Measurements from ENCODE around the gene ZBTB7C.
A peak's percentile ranks its signal among the peaks of the same experiment; 100 is the strongest.

The ZBTB7C gene

GRCh38 chr18:48418539-48419276 is 9.5 kb upstream of the ZBTB7C start:
- no peak for DNase-seq

GRCh38 chr18:48417985-48418384 is 8.8 kb upstream of the ZBTB7C start:
- DNase-seq = no peak

- DNase-seq = no peak
These were observed 4.2 kb upstream of the ZBTB7C start for GRCh38 chr18:48413342-48413741.

GRCh38 chr18:48412339-48412929 is 3.3 kb upstream of the ZBTB7C start:
- peak in 5 of 51 donors; percentile 5 to 27 (median 7) for DNase-seq

- DNase-seq = peak in 50 of 51 donors; percentile 29 to 92 (median 80)
These were observed 1.1 kb upstream of the ZBTB7C start for GRCh38 chr18:48410095-48410920.

GRCh38 chr18:48409591-48410094 is 460 bp upstream of the ZBTB7C start:
- peak in 34 of 51 donors; percentile 13 to 76 (median 50) for DNase-seq

GRCh38 chr18:48408111-48408726 is 964 bp downstream of the ZBTB7C start:
- DNase-seq = peak in 5 of 51 donors; percentile 4 to 48 (median 19)

GRCh38 chr18:48407358-48407757 is 1.8 kb downstream of the ZBTB7C start:
- no peak for DNase-seq

- no peak for DNase-seq
These were observed 3.2 kb downstream of the ZBTB7C start for GRCh38 chr18:48405978-48406377.

GRCh38 chr18:48404716-48405507 is 4.3 kb downstream of the ZBTB7C start:
- no peak for DNase-seq

- no peak for DNase-seq
These were observed 6.2 kb downstream of the ZBTB7C start for GRCh38 chr18:48402953-48403352.

- DNase-seq = no peak
These were observed 9.7 kb downstream of the ZBTB7C start for GRCh38 chr18:48399303-48400075.

GRCh38 chr18:48398074-48398473 is 11.1 kb downstream of the ZBTB7C start:
- DNase-seq = no peak

- DNase-seq = no peak
These were observed 12.2 kb downstream of the ZBTB7C start for GRCh38 chr18:48397021-48397420.

GRCh38 chr18:48396561-48396960 is 12.6 kb downstream of the ZBTB7C start:
- DNase-seq = no peak

- no peak for DNase-seq
These were observed 13.5 kb downstream of the ZBTB7C start for GRCh38 chr18:48395646-48396045.

GRCh38 chr18:48394176-48394575 is 15.0 kb downstream of the ZBTB7C start:
- no peak for DNase-seq

- no peak for DNase-seq
These were observed 15.4 kb downstream of the ZBTB7C start for GRCh38 chr18:48393776-48394175.

- DNase-seq = no peak
These were observed 16.0 kb downstream of the ZBTB7C start for GRCh38 chr18:48393170-48393569.

- no peak for DNase-seq
These were observed 16.9 kb downstream of the ZBTB7C start for GRCh38 chr18:48392268-48392667.
